ENCODE data around the gene ATP11A.

DNA sequence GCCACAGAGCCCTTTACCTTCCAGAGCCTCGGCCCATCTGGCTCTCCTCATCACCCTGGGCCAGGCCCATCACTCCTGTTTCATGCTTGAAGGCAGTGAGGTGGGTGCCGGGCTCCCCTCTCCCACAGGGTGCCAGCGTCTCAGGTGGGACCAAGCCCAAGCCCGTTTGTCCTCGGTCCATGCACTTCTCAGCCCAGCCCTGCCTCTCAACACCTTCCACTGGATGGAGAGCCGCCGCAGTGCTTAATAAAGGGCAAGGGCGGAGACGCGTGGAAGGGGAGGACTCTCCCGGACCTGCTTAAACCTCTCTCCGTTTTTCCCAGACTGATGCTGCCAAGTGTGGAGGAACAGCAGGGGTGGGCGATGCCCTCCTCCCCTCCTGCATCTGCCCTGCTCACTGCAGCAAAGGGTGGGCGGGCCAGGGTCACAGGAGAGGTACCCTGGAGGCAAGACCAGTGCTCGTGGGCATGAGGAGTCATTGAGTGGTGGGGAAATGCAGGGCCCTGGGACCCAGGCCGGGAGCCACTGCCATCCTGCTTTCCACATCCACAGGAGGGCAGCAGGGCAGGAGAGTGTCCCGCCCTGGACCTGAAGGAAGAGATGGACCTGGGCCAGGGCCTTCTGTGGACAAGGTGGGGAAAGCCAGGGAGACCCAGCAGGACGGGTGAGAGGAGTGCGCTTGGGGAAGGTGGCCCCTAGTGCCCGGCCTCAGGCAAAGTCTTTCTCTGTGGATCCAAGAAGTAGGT, 9.7 kb upstream of the ATP11A start:
- TF ChIP-seq EZH2phosphoT487 (IDR thresholded peaks at IDR 0.05; ENCODE audit: low read depth, severe bottlenecking, unreplicated experiment) (no peak), EZH2 (IDR thresholded peaks at IDR 0.05; ENCODE audit: borderline replicate concordance) (no peak), CTCF (IDR thresholded peaks at IDR 0.05; ENCODE audit: poor library complexity) (no peak)
